SK-N-MC (cell line): Measurements from ENCODE around the gene B3GALNT2.

Source experiments
- EZH2 ChIP-seq: fragments of 200-600 bp; sonication (generic); IDR thresholded peaks from one replicate; pipeline ENCODE4 v1.6.1; 2017; ENCODE audit warnings: antibody characterized with exemption
- FOXP2 ChIP-seq: optimal IDR thresholded peaks from 2 replicates; pipeline ENCODE3; 2011; ENCODE audit warnings: mild to moderate bottlenecking, moderate library complexity; ENCODE audit not compliant: insufficient read depth; ENCODE audit errors: extremely low read length, control extremely low read depth
- POLR2AphosphoS5 ChIP-seq: IDR thresholded peaks from 2 replicates; pipeline ENCODE4 v1.6.1; 2012; ENCODE audit warnings: mild to moderate bottlenecking, low read depth, low read length, borderline replicate concordance

DNA sequence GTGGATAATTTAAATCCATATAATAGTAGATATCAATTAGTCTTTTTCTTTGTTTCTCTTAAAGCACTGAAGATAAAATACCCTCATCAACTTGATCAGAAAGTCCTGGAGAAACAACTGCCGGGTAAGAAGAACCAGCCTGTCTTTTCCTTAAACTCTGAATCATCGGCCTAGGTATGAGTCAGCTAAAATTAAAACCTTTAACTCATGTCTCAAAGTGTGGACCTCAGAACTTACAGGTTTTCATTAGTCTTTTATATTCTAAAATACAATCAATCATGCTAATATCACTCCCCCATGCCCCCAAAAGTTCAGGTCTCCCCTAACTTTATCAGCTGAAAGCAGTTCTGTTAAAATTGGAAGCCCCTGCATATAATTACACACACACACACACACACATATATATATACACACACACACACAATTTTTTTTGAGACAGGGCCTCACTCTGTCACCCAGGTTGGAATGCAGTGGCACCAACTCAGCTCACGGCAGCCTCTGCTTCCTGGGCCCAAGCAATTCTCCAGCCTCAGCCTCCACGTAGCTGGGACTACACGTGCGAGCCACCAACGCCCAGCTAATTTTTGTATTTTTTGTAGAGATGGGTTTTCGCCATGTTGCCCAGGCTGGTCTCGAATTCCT lies 61.3 kb downstream of the B3GALNT2 start:
- TF ChIP-seq EZH2 = no peak
- TF ChIP-seq POLR2AphosphoS5 = no peak
- no peak for TF ChIP-seq FOXP2
